IPS DF 6.9 (cell line): ENCODE measurements around the gene TNK2.
"Not testable (repeated sequence)": the region's sequence is repeated elsewhere in the genome, so short reads cannot be mapped to it uniquely, and the experiment has no call there.

ENCODE experiments used
- DNase-seq: peaks from one replicate; pipeline ENCODE4 v3.0.0-alpha.2; 2013; ENCODE audit warnings: low read depth, low spot score
- H3K27ac ChIP-seq: one replicate; pipeline ENCODE4 v1.5.1; 2013; ENCODE audit warnings: low read length, control low read depth
- H3K27me3 ChIP-seq: 2 replicates; pipeline ENCODE4 v1.6.1; 2013; ENCODE audit warnings: mild to moderate bottlenecking, low read length; ENCODE audit not compliant: control insufficient read depth, insufficient read depth
- H3K36me3 ChIP-seq: 2 replicates; pipeline ENCODE4 v1.6.1; 2013; ENCODE audit warnings: low read length; ENCODE audit not compliant: control insufficient read depth, insufficient read depth
- H3K4me1 ChIP-seq: 2 replicates; pipeline ENCODE4 v1.6.1; 2013; ENCODE audit warnings: low read length; ENCODE audit not compliant: control insufficient read depth, insufficient read depth
- H3K4me3 ChIP-seq: 2 replicates; pipeline ENCODE4 v1.5.1; 2013; ENCODE audit warnings: mild to moderate bottlenecking, low read length
- H3K9me3 ChIP-seq: 2 replicates; pipeline ENCODE4 v1.6.1; 2013; ENCODE audit warnings: low read length, inconsistent platforms; ENCODE audit not compliant: control insufficient read depth, insufficient read depth
- WGBS: extraction: QIAGEN DNeasy Blood & Tissue Kit; methylation state at CpG from one replicate; pipeline ENCODE4 v1.1.7; 2013; ENCODE audit warnings: mixed read lengths, missing lambda C conversion rate; ENCODE audit not compliant: insufficient read length, insufficient coverage; 5-methylcytosine and 5-hydroxymethylcytosine counted together

Gene TNK2

DNA sequence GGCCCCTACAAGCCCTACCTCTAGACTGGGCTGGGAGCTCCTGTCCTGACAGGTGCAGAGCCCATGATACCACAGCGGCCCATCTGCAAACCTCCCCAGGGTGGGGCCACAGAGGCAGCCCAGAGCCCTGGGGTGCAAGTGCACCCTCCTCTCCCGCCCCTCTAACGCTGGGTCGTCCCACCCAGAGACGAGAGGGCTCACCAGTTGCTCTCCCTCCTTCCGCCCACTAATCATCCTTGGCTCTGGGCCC lies 742 bp downstream of the TNK2 start:
- no peaks in the 10 kb centered on the region for H3K36me3 ChIP-seq
- DNase-seq = no peak
- no peaks in the 10 kb centered on the region for H3K9me3 ChIP-seq
- H3K27me3 ChIP-seq = no peaks in the 10 kb centered on the region
- no peak overlapping the region for H3K27ac ChIP-seq
- H3K4me3 ChIP-seq = no peak overlapping the region
- peaks cover 8% of the 10 kb centered on the region; the same call in 1 of the 2 replicates for H3K4me1 ChIP-seq
- no CpG with 5 or more reads among the region's 6 CpGs for WGBS

GRCh38 chr3:195906865-195907683 lies 1.3 kb downstream of the TNK2 start:
- H3K27me3 ChIP-seq = no peaks in the 10 kb centered on the region
- H3K27ac ChIP-seq = no peak overlapping the region
- no peaks in the 10 kb centered on the region for H3K36me3 ChIP-seq
- no peaks in the 10 kb centered on the region for H3K9me3 ChIP-seq
- WGBS = no CpG with 5 or more reads among the region's 23 CpGs
- H3K4me3 ChIP-seq = no peak overlapping the region
- H3K4me1 ChIP-seq = peaks cover 8% of the 10 kb centered on the region; the same call in 1 of the 2 replicates
- no peak for DNase-seq

- H3K4me3 ChIP-seq = no peak overlapping the region
- no peak overlapping the region for H3K27ac ChIP-seq
- H3K4me1 ChIP-seq = peaks cover 8% of the 10 kb centered on the region; the same call in 1 of the 2 replicates
- no CpG with 5 or more reads among the region's 17 CpGs for WGBS
- no peaks in the 10 kb centered on the region for H3K36me3 ChIP-seq
- no peaks in the 10 kb centered on the region for H3K27me3 ChIP-seq
- no peak for DNase-seq
- no peaks in the 10 kb centered on the region for H3K9me3 ChIP-seq
These were observed 2.1 kb downstream of the TNK2 start for GRCh38 chr3:195905970-195906864.

DNA sequence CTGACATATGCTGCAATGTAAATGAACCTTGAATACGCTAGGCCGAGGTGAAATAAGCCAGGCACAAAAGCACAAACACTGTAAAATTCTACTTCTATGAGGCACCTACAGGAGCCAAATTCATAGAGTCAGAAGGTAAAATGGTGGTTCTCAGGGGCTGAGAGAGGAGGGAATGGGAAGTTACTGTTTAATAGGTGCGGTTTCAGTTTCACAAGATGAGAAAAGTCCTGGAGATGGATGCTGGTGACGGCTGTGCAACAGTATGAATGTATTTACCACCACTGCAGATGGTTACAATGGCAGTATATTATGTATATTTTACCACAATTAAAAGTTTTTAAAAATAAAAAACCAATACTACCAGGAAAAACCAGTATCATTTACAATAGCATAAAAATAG lies 4.0 kb downstream of the TNK2 start:
- Histone ChIP-seq H3K9me3 (no peaks in the 10 kb centered on the region), H3K36me3 (no peaks in the 10 kb centered on the region), H3K4me3 (no peak overlapping the region), H3K4me1 (peaks cover 5% of the 10 kb centered on the region; the same call in 1 of the 2 replicates), H3K27me3 (no peaks in the 10 kb centered on the region), H3K27ac (no peak overlapping the region)
- WGBS = no CpG with 5 or more reads among the region's 4 CpGs
- no peak for DNase-seq

DNA sequence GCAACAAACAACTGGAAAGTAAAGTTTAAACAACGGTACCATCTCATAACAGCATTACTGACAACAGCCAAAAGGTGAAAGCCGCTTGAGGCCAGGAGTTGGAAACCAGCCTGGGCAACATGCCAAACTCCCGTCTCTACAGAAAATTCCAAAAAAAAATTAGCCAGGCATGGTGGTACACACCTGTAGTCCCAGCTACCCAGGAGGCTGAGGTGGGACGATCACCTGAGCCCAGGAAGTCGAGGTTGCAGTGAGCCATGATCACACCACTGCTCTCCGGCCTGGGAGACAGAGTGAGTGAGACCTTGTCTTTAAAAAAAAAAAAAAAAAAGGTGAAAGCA lies 4.4 kb downstream of the TNK2 start:
- no peaks in the 10 kb centered on the region for H3K9me3 ChIP-seq
- no CpG with 5 or more reads among the region's 6 CpGs for WGBS
- H3K4me3 ChIP-seq = no peak overlapping the region
- peaks cover 5% of the 10 kb centered on the region; the same call in 1 of the 2 replicates for H3K4me1 ChIP-seq
- DNase-seq = no peak
- H3K36me3 ChIP-seq = no peaks in the 10 kb centered on the region
- H3K27ac ChIP-seq = no peak overlapping the region
- H3K27me3 ChIP-seq = no peaks in the 10 kb centered on the region

- no CpG with 5 or more reads among the region's 9 CpGs for WGBS
- not testable (repeated sequence) for H3K27ac ChIP-seq, H3K4me1 ChIP-seq
These were observed 5.7 kb downstream of the TNK2 start for GRCh38 chr3:195902634-195903033.

GRCh38 chr3:195901836-195902585 lies 6.3 kb downstream of the TNK2 start:
- H3K4me1 ChIP-seq, H3K27ac ChIP-seq, H3K27me3 ChIP-seq, H3K9me3 ChIP-seq, H3K4me3 ChIP-seq, H3K36me3 ChIP-seq, DNase-seq: not testable (repeated sequence)
- WGBS = no CpG with 5 or more reads among the region's 16 CpGs

More at GRCh38 chr3:195902634-195903033, 5.7 kb downstream of the TNK2 start:
- not testable (repeated sequence) for H3K4me3 ChIP-seq, H3K27me3 ChIP-seq, H3K9me3 ChIP-seq, H3K36me3 ChIP-seq, DNase-seq

DNA sequence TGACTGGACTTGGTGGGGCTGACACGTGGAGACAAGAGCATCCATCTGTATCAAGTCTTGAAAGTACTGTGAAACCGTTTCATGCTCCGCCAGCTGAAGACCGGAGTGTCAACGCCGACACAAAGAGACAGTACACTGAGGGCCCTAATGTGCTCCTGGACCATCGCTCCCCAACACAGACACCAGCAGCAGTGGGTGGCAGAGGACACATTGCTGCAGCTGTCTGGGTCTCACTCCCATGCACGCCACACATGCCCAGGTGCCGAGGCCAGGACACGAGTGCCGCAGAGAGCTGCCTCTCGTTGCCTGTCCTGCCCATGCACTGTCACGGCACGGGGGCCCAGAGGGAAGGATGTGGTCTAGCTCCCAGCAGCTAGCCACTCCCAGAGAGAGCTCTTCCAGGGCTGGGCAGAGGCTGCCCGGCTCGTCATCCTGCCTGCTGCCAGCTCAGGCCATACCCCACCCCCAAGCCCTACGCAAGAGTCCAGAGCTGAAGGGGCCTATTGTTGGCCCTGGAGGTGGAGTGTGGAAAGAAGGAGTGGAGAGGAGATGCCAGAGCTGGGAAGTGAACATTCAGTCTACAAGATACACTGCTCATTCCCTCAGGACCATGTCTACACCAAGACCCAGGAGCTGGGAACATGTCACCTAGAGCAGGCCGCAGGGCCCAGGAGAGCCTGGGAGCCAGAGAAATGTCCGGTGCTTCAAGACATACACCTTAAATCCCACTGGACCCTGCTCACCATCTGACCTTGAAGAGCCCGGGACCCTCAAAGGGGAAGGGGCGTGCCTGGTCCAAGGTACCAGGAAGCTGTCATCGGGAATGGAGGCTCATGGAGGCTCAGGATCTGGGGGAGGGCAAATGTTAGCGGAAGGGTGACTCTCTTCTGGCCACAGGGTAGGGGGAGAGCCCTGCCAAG lies 7.7 kb downstream of the TNK2 start:
- no peak for DNase-seq
- H3K27me3 ChIP-seq = no peaks in the 10 kb centered on the region
- H3K9me3 ChIP-seq = no peaks in the 10 kb centered on the region
- no peak overlapping the region for H3K27ac ChIP-seq
- H3K4me1 ChIP-seq = peaks cover 4% of the 10 kb centered on the region
- no peaks in the 10 kb centered on the region for H3K36me3 ChIP-seq
- no CpG with 5 or more reads among the region's 23 CpGs for WGBS
- H3K4me3 ChIP-seq = no peak overlapping the region

- Histone ChIP-seq H3K4me3 (no peak overlapping the region), H3K4me1 (peaks cover 4% of the 10 kb centered on the region), H3K27ac (no peak overlapping the region), H3K9me3 (no peaks in the 10 kb centered on the region), H3K27me3 (no peaks in the 10 kb centered on the region), H3K36me3 (no peaks in the 10 kb centered on the region)
- no peak for DNase-seq
- WGBS = no CpG with 5 or more reads among the region's 15 CpGs
These were observed 8.5 kb downstream of the TNK2 start for GRCh38 chr3:195899701-195900435.
